Mesodermal cell (in vitro differentiated cells): ENCODE data around the gene PTDSS2.

Experiments
- H3K27ac ChIP-seq: 2 replicates; pipeline ENCODE4 v1.7.0; 2013; ENCODE audit warnings: mild to moderate bottlenecking, low read depth, low read length, moderate library complexity; ENCODE audit not compliant: severe bottlenecking
- H3K36me3 ChIP-seq: 2 replicates; pipeline ENCODE4 v1.7.1; 2013; ENCODE audit warnings: mild to moderate bottlenecking, low read length, moderate library complexity; ENCODE audit not compliant: control insufficient read depth, insufficient read depth
- H3K4me1 ChIP-seq: one replicate; pipeline ENCODE4 v1.7.1; 2013; ENCODE audit warnings: mild to moderate bottlenecking, low read length; ENCODE audit not compliant: insufficient read depth, control insufficient read depth, poor library complexity, severe bottlenecking
- H3K4me3 ChIP-seq: 2 replicates; pipeline ENCODE4 v1.7.0; 2013; ENCODE audit warnings: low read length, control low read depth, mild to moderate bottlenecking; ENCODE audit not compliant: insufficient read depth, poor library complexity, severe bottlenecking; ENCODE audit errors: extremely low read depth
- H3K9me3 ChIP-seq: 2 replicates; pipeline ENCODE4 v1.7.1; 2013; ENCODE audit warnings: mild to moderate bottlenecking, low read length, moderate library complexity; ENCODE audit not compliant: control insufficient read depth
- WGBS, 2 experiments: methylation state at CpG; one replicate each; pipeline ENCODE4 v1.1.5; 2013; ENCODE audit warnings: missing lambda C conversion rate in 2 of 2; ENCODE audit not compliant: insufficient coverage in 2 of 2; 5-methylcytosine and 5-hydroxymethylcytosine counted together

The PTDSS2 gene

GRCh38 chr11:530960-531831, 81.1 kb downstream of the PTDSS2 start:
- no peaks in the 10 kb centered on the region for H3K9me3 ChIP-seq
- H3K4me3 ChIP-seq = no peak overlapping the region
- no peak overlapping the region for H3K27ac ChIP-seq
- H3K36me3 ChIP-seq = peaks cover 35% of the 10 kb centered on the region
- peaks cover 3% of the 10 kb centered on the region for H3K4me1 ChIP-seq
- 93 to 95% methylated on average over 21 to 24 of the region's 28 CpGs for WGBS, 2 experiments

- peaks cover 3% of the 10 kb centered on the region for H3K4me1 ChIP-seq
- H3K27ac ChIP-seq = no peak overlapping the region
- 93 to 95% methylated on average over 10 to 16 of the region's 18 CpGs for WGBS, 2 experiments
- no peaks in the 10 kb centered on the region for H3K9me3 ChIP-seq
- H3K4me3 ChIP-seq = no peak overlapping the region
- peaks cover 35% of the 10 kb centered on the region for H3K36me3 ChIP-seq
Measured at GRCh38 chr11:531919-532526, 81.9 kb downstream of the PTDSS2 start.

GRCh38 chr11:532527-532985, 82.5 kb downstream of the PTDSS2 start:
- Histone ChIP-seq H3K27ac (no peak overlapping the region), H3K9me3 (no peaks in the 10 kb centered on the region), H3K36me3 (peaks cover 35% of the 10 kb centered on the region), H3K4me1 (peaks cover 4% of the 10 kb centered on the region), H3K4me3 (no peak overlapping the region)
- 96% methylated on average over 14 to 20 of the region's 23 CpGs for WGBS, 2 experiments

GRCh38 chr11:532986-533585, 83.0 kb downstream of the PTDSS2 start:
- no peak overlapping the region for H3K27ac ChIP-seq
- H3K9me3 ChIP-seq = no peaks in the 10 kb centered on the region
- WGBS, 2 experiments = 95 to 96% methylated on average over 25 to 33 of the region's 33 CpGs
- peaks cover 8% of the 10 kb centered on the region for H3K4me1 ChIP-seq
- H3K36me3 ChIP-seq = peaks cover 35% of the 10 kb centered on the region
- H3K4me3 ChIP-seq = no peak overlapping the region

- Histone ChIP-seq H3K4me3 (peak overlapping the region; percentile 80), H3K27ac (no peak overlapping the region), H3K9me3 (no peaks in the 10 kb centered on the region), H3K36me3 (peaks cover 35% of the 10 kb centered on the region), H3K4me1 (peaks cover 8% of the 10 kb centered on the region)
- 97 to 99% methylated on average over 36 to 37 of the region's 37 CpGs for WGBS, 2 experiments
Measured at GRCh38 chr11:533586-534395, 83.7 kb downstream of the PTDSS2 start.

GRCh38 chr11:534396-535209, 84.5 kb downstream of the PTDSS2 start:
- peaks cover 35% of the 10 kb centered on the region for H3K36me3 ChIP-seq
- H3K4me3 ChIP-seq = peak overlapping the region; percentile 80
- 10 to 18% methylated on average over 50 to 62 of the region's 66 CpGs for WGBS, 2 experiments
- H3K27ac ChIP-seq = no peak overlapping the region
- H3K4me1 ChIP-seq = peaks cover 8% of the 10 kb centered on the region
- no peaks in the 10 kb centered on the region for H3K9me3 ChIP-seq

- Histone ChIP-seq H3K4me1 (peaks cover 8% of the 10 kb centered on the region), H3K4me3 (peak overlapping the region; percentile 80), H3K27ac (no peak overlapping the region), H3K36me3 (peaks cover 35% of the 10 kb centered on the region), H3K9me3 (no peaks in the 10 kb centered on the region)
- WGBS, 2 experiments = 0% methylated on average over 8 to 32 of the region's 56 CpGs
Measured at GRCh38 chr11:535210-535518, 85.1 kb downstream of the PTDSS2 start.

- no peak within 1 kb of the TSS for H3K27ac ChIP-seq
Measured at GRCh38 chr11:535519-536454, 85.7 kb downstream of the PTDSS2 start, which contains the start of gene HRAS. TSS of gene HRAS (minus strand) at chr11:535576.

More at GRCh38 chr11:535519-536454, 85.7 kb downstream of the PTDSS2 start, which contains the start of gene HRAS:
- H3K4me3 ChIP-seq = peak within 1 kb of the TSS; percentile 80
- 3 to 4% methylated on average over 59 to 97 of the region's 97 CpGs for WGBS, 2 experiments
- H3K4me1 ChIP-seq = peaks cover 8% of the 10 kb centered on the region
- peaks cover 35% of the 10 kb centered on the region for H3K36me3 ChIP-seq
- H3K9me3 ChIP-seq = no peaks in the 10 kb centered on the region
